GM08714 (cell line): Measurements from ENCODE around the gene ARRDC5.
"Not testable (repeated sequence)": the region's sequence is repeated elsewhere in the genome, so short reads cannot be mapped to it uniquely, and the experiment has no call there.

Experiments used
- H3K4me3 ChIP-seq: fragments of 200-500 bp; sonication (Bioruptor generic); 2 replicates; pipeline ENCODE4 v1.5.1; 2014; ENCODE audit warnings: mild to moderate bottlenecking, low read length, inconsistent platforms
- ZNF274 ChIP-seq: IDR thresholded peaks from 2 replicates; pipeline ENCODE4 v1.6.1; 2012; ENCODE audit warnings: mild to moderate bottlenecking, low read depth, low read length

ARRDC5 gene

GRCh38 chr19:4902796-4903195 lies at the start of gene ARRDC5:
Gene ARRDC5, minus strand, starts transcription at chr19:4902896. Its CDS starts 71 bp downstream, at chr19:4902825.
- no peak within 1 kb of the TSS for H3K4me3 ChIP-seq
- TF ChIP-seq ZNF274: no peak

GRCh38 chr19:4951656-4952055 lies 49.0 kb upstream of the ARRDC5 start:
- TF ChIP-seq ZNF274: no peak
- no peak overlapping the region for H3K4me3 ChIP-seq

GRCh38 chr19:4950650-4951049 lies 48.0 kb upstream of the ARRDC5 start:
- not testable (repeated sequence) for H3K4me3 ChIP-seq

GRCh38 chr19:4941638-4942169 lies 39.0 kb upstream of the ARRDC5 start:
- not testable (repeated sequence) for H3K4me3 ChIP-seq

- TF ChIP-seq ZNF274: no peak
These were observed 36.8 kb upstream of the ARRDC5 start for GRCh38 chr19:4939466-4939865.

GRCh38 chr19:4938461-4938860 lies 35.8 kb upstream of the ARRDC5 start:
- not testable (repeated sequence) for H3K4me3 ChIP-seq

More at GRCh38 chr19:4939466-4939865, 36.8 kb upstream of the ARRDC5 start:
- no peak overlapping the region for H3K4me3 ChIP-seq

- TF ChIP-seq ZNF274: no peak
- H3K4me3 ChIP-seq: no peak overlapping the region
These were observed 34.4 kb upstream of the ARRDC5 start for GRCh38 chr19:4937060-4937459.

- no peak overlapping the region for H3K4me3 ChIP-seq
- TF ChIP-seq ZNF274: no peak
These were observed 32.7 kb upstream of the ARRDC5 start for GRCh38 chr19:4935444-4935843.

- H3K4me3 ChIP-seq: no peak overlapping the region
- no peak for TF ChIP-seq ZNF274
These were observed 30.8 kb upstream of the ARRDC5 start for GRCh38 chr19:4933528-4933927.

- H3K4me3 ChIP-seq: no peak overlapping the region
- no peak for TF ChIP-seq ZNF274
These were observed 30.0 kb upstream of the ARRDC5 start for GRCh38 chr19:4932711-4933110.

GRCh38 chr19:4930664-4931063 lies 28.0 kb upstream of the ARRDC5 start:
- no peak overlapping the region for H3K4me3 ChIP-seq
- TF ChIP-seq ZNF274: no peak

GRCh38 chr19:4929186-4929585 lies 26.5 kb upstream of the ARRDC5 start:
- no peak for TF ChIP-seq ZNF274

GRCh38 chr19:4923276-4923747 lies 20.6 kb upstream of the ARRDC5 start:
- no peak overlapping the region for H3K4me3 ChIP-seq
- TF ChIP-seq ZNF274: no peak

More at GRCh38 chr19:4929186-4929585, 26.5 kb upstream of the ARRDC5 start:
- no peak overlapping the region for H3K4me3 ChIP-seq

GRCh38 chr19:4922530-4923275 lies 20.0 kb upstream of the ARRDC5 start:
- H3K4me3 ChIP-seq: no peak overlapping the region
- no peak for TF ChIP-seq ZNF274

- no peak for TF ChIP-seq ZNF274
- peak overlapping the region; percentile 59; the same call in 1 of the 2 replicates for H3K4me3 ChIP-seq
These were observed 13.8 kb upstream of the ARRDC5 start for GRCh38 chr19:4916292-4917082.
